Osteocyte (in vitro differentiated cells): ENCODE results near the gene OTOR. TPM values are rescaled to one million over a fixed set of nuclear protein-coding genes. Genes with fewer than 3 reads are reported as not detected.

ENCODE experiments used
- DNase-seq: peaks from one replicate; pipeline ENCODE4 v3.0.0; 2021; ENCODE audit warnings: mixed read lengths; ENCODE audit not compliant: unreplicated experiment; ENCODE audit errors: extremely low spot score
- H3K27ac Mint-ChIP-seq: one replicate; pipeline ENCODE4 v1.8.0; 2021; ENCODE audit warnings: mild to moderate bottlenecking, mixed read lengths; ENCODE audit not compliant: unreplicated experiment
- H3K27me3 Mint-ChIP-seq: one replicate; pipeline ENCODE4 v1.8.0; 2021; ENCODE audit warnings: mixed read lengths; ENCODE audit not compliant: unreplicated experiment
- H3K36me3 Mint-ChIP-seq: one replicate; pipeline ENCODE4 v1.8.0; 2021; ENCODE audit warnings: mixed read lengths; ENCODE audit not compliant: unreplicated experiment
- H3K4me1 Mint-ChIP-seq: one replicate; pipeline ENCODE4 v1.8.0; 2021; ENCODE audit warnings: mixed read lengths; ENCODE audit not compliant: unreplicated experiment
- H3K4me3 Mint-ChIP-seq: one replicate; pipeline ENCODE4 v1.8.0; 2021; ENCODE audit warnings: mild to moderate bottlenecking, moderate library complexity, mixed read lengths; ENCODE audit not compliant: unreplicated experiment
- H3K9me3 Mint-ChIP-seq: one replicate; pipeline ENCODE4 v1.8.0; 2021; ENCODE audit warnings: mixed read lengths; ENCODE audit not compliant: unreplicated experiment
- CTCF ChIP-seq: fragments of 200-600 bp; sonication (generic); IDR thresholded peaks from 2 replicates; pipeline ENCODE4 v1.5.0; 2021; ENCODE audit warnings: antibody characterized with exemption, mild to moderate bottlenecking, moderate library complexity
- total RNA-seq: library from RNA; stranded (reverse); gene quantifications from 2 replicates; pipeline ENCODE4 v1.2.1, GENCODE V29; 2021

Gene OTOR
- total RNA-seq, 1 donor from 2014 or later, result not detected

GRCh38 chr20:16745204-16745603 is 3.0 kb upstream of the OTOR start:
- Mint-ChIP-seq H3K4me1 (no peaks in the 10 kb centered on the region), H3K4me3 (no peak overlapping the region)

GRCh38 chr20:16747291-16747811 is 807 bp upstream of the OTOR start:
- Mint-ChIP-seq H3K9me3 (no peaks in the 10 kb centered on the region), H3K27ac (no peak overlapping the region), H3K4me1 (no peaks in the 10 kb centered on the region), H3K36me3 (peaks cover 4% of the 10 kb centered on the region), H3K4me3 (no peak overlapping the region), H3K27me3 (peaks cover 39% of the 10 kb centered on the region)
- TF ChIP-seq CTCF, result no peak
- no peak for DNase-seq

More at GRCh38 chr20:16745204-16745603, 3.0 kb upstream of the OTOR start:
- no peak for DNase-seq
- Mint-ChIP-seq H3K27me3 (peaks cover 25% of the 10 kb centered on the region), H3K9me3 (no peaks in the 10 kb centered on the region), H3K27ac (no peak overlapping the region), H3K36me3 (peaks cover 19% of the 10 kb centered on the region)
- TF ChIP-seq CTCF, result no peak

GRCh38 chr20:16749573-16749972 is 1.4 kb downstream of the OTOR start:
- TF ChIP-seq CTCF, result no peak
- Mint-ChIP-seq H3K27me3 (peaks cover 40% of the 10 kb centered on the region), H3K9me3 (no peaks in the 10 kb centered on the region), H3K36me3 (no peaks in the 10 kb centered on the region), H3K27ac (no peak overlapping the region), H3K4me3 (no peak overlapping the region), H3K4me1 (no peaks in the 10 kb centered on the region)
- DNase-seq, result no peak

- no peak overlapping the region for H3K4me3 Mint-ChIP-seq
- no peaks in the 10 kb centered on the region for H3K9me3 Mint-ChIP-seq
- H3K36me3 Mint-ChIP-seq, result no peaks in the 10 kb centered on the region
- H3K4me1 Mint-ChIP-seq, result no peaks in the 10 kb centered on the region
- no peak overlapping the region for H3K27ac Mint-ChIP-seq
- no peak for DNase-seq
- H3K27me3 Mint-ChIP-seq, result peaks cover 37% of the 10 kb centered on the region
- no peak for TF ChIP-seq CTCF
These were observed 3.9 kb downstream of the OTOR start for GRCh38 chr20:16752082-16752481.

GRCh38 chr20:16752901-16753300 is 4.7 kb downstream of the OTOR start:
- Mint-ChIP-seq H3K27ac (no peak overlapping the region), H3K9me3 (no peaks in the 10 kb centered on the region), H3K4me1 (no peaks in the 10 kb centered on the region), H3K4me3 (no peak overlapping the region), H3K27me3 (peaks cover 40% of the 10 kb centered on the region), H3K36me3 (no peaks in the 10 kb centered on the region)
- no peak for DNase-seq
- TF ChIP-seq CTCF, result no peak
